OCI-LY1 (cell line): ENCODE data around the gene PPP1R14C.

Source experiments
- CTCF ChIP-seq: fragments of 200-600 bp; sonication (generic), shearing (Covaris generic); IDR thresholded peaks from 2 replicates; pipeline ENCODE4 v1.5.1; 2017; ENCODE audit warnings: mild to moderate bottlenecking, antibody characterized with exemption, low read length, moderate library complexity, mixed read lengths
- EZH2 ChIP-seq: fragments of 200-600 bp; sonication (generic), shearing (Covaris generic); IDR thresholded peaks from 2 replicates; pipeline ENCODE4 v1.8.0; 2017; ENCODE audit warnings: borderline replicate concordance, mixed run types, mild to moderate bottlenecking, antibody characterized with exemption, low read length, moderate library complexity, mixed read lengths

DNA sequence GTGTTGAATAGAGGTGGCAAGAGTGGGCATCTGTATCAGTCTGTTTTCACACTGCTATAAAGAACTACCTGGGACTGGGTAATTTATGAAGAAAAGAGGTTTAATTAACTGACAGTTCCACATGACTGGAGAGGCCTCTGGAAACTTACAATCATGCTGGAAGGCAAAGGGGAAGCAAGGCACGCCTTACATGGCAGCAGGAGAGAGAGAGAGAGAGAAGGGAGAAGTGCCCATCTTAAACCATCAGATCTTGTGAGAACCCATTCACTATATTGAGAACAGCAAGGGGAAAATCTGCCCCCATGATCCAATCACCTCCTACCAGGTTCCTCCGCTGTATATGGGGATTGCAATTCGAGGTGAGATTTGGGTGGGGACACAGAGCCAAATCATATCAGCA, 18.6 kb upstream of the PPP1R14C start:
- no peak for TF ChIP-seq CTCF
- TF ChIP-seq EZH2, result no peak
